ENCODE results near the gene PTRHD1.

Gene PTRHD1

DNA sequence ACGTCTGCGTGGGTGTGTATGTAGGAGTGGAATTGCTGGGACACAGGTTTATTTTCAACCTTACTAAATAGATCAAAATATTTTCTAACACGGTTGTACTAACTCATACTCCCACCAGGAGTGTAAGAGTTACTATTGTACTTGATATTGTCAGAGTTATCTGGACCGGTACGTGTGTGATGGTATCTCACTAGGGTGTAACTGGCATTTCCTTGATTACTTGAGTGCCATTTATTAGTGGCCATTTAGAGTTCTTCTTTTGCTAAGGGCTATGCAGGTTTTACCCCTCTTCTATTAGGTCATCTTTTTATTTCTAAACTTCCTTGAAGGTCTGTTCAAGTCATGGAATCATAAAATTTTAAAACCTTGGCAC, 33.6 kb upstream of the PTRHD1 start:
- Histone ChIP-seq H3K36me3 (ENCODE audit: insufficient read depth, low read length) (peaks cover 22% of the 10 kb centered on the region), H3K4me1 (ENCODE audit: control insufficient read depth, insufficient read depth, low read length) (peaks cover 23% of the 10 kb centered on the region), H3K27me3 (ENCODE audit: control insufficient read depth, insufficient read depth, low read length) (no peaks in the 10 kb centered on the region), H3K4me3 (ENCODE audit: low read length) (no peak overlapping the region), H3K9me3 (replicated peaks; ENCODE audit: low read length) (no peaks in the 10 kb centered on the region), H3K4me2 (ENCODE audit: low read length) (no peak overlapping the region), H3K9ac (ENCODE audit: low read depth, low read length) (no peak overlapping the region)

DNA sequence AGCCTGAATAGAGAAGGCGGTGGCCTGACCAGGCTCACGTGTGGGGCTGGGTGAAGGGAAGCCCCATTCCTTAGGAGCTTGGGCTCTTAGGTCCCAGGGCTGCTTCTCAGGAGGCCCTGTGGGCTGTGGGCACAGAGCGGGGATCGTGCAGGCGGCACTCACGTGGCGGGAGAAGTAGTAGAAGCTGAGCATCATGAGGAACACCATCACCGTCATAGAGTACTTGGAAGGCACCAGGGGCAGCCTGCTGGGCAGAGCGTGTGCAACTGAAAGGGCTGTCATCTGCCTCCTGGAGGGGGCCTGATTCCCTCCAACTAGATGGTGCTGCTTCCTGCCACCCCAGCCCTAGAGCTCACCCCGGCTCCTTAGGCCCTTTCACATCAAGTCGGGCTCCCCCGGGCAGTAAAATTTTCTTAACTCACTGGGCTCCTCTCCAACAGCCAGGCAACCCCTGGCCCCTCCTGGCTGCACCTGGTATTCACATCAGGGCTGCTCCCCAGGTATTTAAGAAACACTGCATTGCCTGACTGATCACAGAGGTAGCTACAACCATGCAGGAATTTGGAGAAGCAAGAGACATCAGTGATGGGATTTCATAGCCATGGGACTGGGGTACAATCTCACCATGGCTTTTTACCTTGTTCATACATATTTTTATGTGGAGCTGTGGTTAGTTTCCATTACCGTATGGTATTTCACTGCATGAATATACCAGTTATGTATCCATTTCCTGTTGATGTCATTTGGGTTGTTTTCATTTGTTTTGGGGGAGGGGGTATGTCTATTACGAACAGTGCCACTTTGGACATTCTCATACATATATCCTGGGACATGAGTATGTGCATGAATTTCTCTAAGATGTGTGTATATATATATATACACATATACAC, 32.9 kb upstream of the PTRHD1 start:
- Histone ChIP-seq H3K4me1 (ENCODE audit: control insufficient read depth, insufficient read depth, low read length) (peaks cover 23% of the 10 kb centered on the region), H3K36me3 (ENCODE audit: insufficient read depth, low read length) (peaks cover 28% of the 10 kb centered on the region), H3K9me3 (replicated peaks; ENCODE audit: low read length) (no peaks in the 10 kb centered on the region), H3K9ac (ENCODE audit: low read depth, low read length) (no peak overlapping the region), H3K4me2 (ENCODE audit: low read length) (peak overlapping the region; percentile 10), H3K4me3 (ENCODE audit: low read length) (no peak overlapping the region), H3K27me3 (ENCODE audit: control insufficient read depth, insufficient read depth, low read length) (no peaks in the 10 kb centered on the region)

DNA sequence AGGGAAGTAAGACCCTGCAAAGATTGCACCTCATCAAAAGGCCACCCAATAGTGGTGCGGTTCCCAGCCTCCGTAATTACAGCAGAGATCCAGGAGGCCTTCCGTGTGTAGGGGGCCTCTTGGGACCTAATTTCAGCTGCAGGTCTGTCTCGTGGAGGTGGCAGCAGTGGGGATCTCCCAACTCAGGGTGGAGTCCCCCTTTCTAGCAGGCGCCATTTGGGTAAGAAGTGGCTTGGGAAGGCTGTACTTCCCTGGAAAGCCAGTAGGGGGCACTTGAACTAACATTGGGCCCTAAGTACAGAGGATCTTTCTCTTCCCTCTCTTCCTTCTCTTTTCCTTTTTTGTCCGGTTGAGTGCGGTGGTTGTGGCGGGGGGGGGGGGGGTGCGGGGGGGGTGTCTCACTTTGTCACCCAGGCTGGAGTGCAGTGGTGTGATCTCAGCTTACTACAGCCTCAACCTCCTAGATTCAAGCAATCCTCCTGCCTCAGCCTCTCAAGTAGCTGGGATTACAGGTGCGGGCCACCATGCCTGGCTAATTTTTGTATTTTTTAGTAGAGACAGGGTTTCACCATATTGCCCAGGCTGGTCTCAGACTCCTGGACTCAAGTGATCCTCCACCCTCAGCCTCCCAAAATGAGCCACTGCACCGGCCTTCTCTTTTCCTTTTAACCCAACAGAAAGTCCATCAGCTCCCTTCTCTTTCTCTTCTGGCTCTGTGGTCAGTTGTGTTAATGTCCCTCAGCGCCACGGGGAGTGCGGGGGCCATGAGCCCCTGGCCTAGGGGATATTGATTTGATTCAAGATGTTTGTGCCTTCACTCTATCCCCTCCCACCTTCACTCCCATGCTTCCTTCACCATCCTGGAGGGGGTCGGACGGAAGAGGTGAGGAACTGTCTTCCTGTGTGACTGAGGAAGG, 32.0 kb upstream of the PTRHD1 start:
- no peak overlapping the region for H3K9ac ChIP-seq (ENCODE audit: low read depth, low read length)
- no peak overlapping the region for H3K4me3 ChIP-seq (ENCODE audit: low read length)
- no peaks in the 10 kb centered on the region for H3K27me3 ChIP-seq (ENCODE audit: control insufficient read depth, insufficient read depth, low read length)
- peaks cover 23% of the 10 kb centered on the region for H3K4me1 ChIP-seq (ENCODE audit: control insufficient read depth, insufficient read depth, low read length)
- H3K4me2 ChIP-seq (ENCODE audit: low read length) = no peak overlapping the region
- peaks cover 36% of the 10 kb centered on the region for H3K36me3 ChIP-seq (ENCODE audit: insufficient read depth, low read length)
- no peaks in the 10 kb centered on the region for H3K9me3 ChIP-seq (replicated peaks; ENCODE audit: low read length)

- Histone ChIP-seq H3K4me3 (ENCODE audit: low read length) (no peak overlapping the region), H3K27me3 (ENCODE audit: control insufficient read depth, insufficient read depth, low read length) (no peaks in the 10 kb centered on the region), H3K4me2 (ENCODE audit: low read length) (no peak overlapping the region), H3K9me3 (replicated peaks; ENCODE audit: low read length) (no peaks in the 10 kb centered on the region), H3K36me3 (ENCODE audit: insufficient read depth, low read length) (peaks cover 45% of the 10 kb centered on the region), H3K9ac (ENCODE audit: low read depth, low read length) (no peak overlapping the region), H3K4me1 (ENCODE audit: control insufficient read depth, insufficient read depth, low read length) (peaks cover 23% of the 10 kb centered on the region)
Observed at GRCh38 chr2:24824071-24824588, 30.9 kb upstream of the PTRHD1 start.

DNA sequence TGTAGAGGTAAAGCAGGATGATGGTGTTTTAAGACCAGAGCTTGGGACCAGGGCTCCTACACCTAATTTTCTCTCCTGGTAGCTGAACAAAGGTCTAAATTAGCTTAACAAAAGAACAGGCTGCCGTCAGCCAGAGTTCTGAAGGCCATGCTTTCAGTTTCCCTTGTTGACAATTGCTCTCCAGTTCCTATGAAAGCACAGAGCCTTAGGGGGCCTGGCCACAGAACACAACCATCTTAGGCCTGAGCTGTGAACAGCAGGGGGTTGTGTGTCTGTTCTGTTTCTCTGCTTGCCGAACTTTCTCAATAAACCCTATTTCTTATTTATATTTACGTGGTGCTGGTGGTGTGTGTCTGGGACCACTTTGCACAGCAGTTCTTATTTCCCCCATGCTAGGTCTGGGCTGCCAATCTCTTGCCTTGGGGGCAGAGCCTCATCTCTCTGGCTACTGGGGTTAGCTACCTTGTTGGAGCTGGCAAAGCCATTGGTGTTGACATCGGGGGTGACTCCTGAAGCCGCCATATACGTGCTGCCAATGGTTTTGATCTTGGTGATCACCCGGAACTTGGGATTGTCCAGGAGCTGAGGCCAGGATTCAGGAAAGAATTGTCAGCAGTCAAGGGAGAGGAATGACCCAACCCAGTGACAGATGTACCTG, 29.0 kb upstream of the PTRHD1 start:
- no peaks in the 10 kb centered on the region for H3K9me3 ChIP-seq (replicated peaks; ENCODE audit: low read length)
- peaks cover 23% of the 10 kb centered on the region for H3K4me1 ChIP-seq (ENCODE audit: control insufficient read depth, insufficient read depth, low read length)
- H3K27me3 ChIP-seq (ENCODE audit: control insufficient read depth, insufficient read depth, low read length) = no peaks in the 10 kb centered on the region
- H3K4me2 ChIP-seq (ENCODE audit: low read length) = no peak overlapping the region
- H3K9ac ChIP-seq (ENCODE audit: low read depth, low read length) = no peak overlapping the region
- H3K4me3 ChIP-seq (ENCODE audit: low read length) = no peak overlapping the region
- H3K36me3 ChIP-seq (ENCODE audit: insufficient read depth, low read length) = peaks cover 61% of the 10 kb centered on the region

- Histone ChIP-seq H3K36me3 (ENCODE audit: insufficient read depth, low read length) (peaks cover 63% of the 10 kb centered on the region), H3K27me3 (ENCODE audit: control insufficient read depth, insufficient read depth, low read length) (no peaks in the 10 kb centered on the region), H3K4me3 (ENCODE audit: low read length) (no peak overlapping the region), H3K9me3 (replicated peaks; ENCODE audit: low read length) (no peaks in the 10 kb centered on the region), H3K4me2 (ENCODE audit: low read length) (no peak overlapping the region), H3K4me1 (ENCODE audit: control insufficient read depth, insufficient read depth, low read length) (peaks cover 23% of the 10 kb centered on the region), H3K9ac (ENCODE audit: low read depth, low read length) (no peak overlapping the region)
Observed at GRCh38 chr2:24821433-24821891, 28.3 kb upstream of the PTRHD1 start.

GRCh38 chr2:24820598-24821432, 27.6 kb upstream of the PTRHD1 start:
- peaks cover 19% of the 10 kb centered on the region for H3K4me1 ChIP-seq (ENCODE audit: control insufficient read depth, insufficient read depth, low read length)
- H3K36me3 ChIP-seq (ENCODE audit: insufficient read depth, low read length) = peaks cover 70% of the 10 kb centered on the region
- H3K9ac ChIP-seq (ENCODE audit: low read depth, low read length) = no peak overlapping the region
- H3K27me3 ChIP-seq (ENCODE audit: control insufficient read depth, insufficient read depth, low read length) = no peaks in the 10 kb centered on the region
- H3K9me3 ChIP-seq (replicated peaks; ENCODE audit: low read length) = no peaks in the 10 kb centered on the region
- H3K4me2 ChIP-seq (ENCODE audit: low read length) = no peak overlapping the region
- no peak overlapping the region for H3K4me3 ChIP-seq (ENCODE audit: low read length)

DNA sequence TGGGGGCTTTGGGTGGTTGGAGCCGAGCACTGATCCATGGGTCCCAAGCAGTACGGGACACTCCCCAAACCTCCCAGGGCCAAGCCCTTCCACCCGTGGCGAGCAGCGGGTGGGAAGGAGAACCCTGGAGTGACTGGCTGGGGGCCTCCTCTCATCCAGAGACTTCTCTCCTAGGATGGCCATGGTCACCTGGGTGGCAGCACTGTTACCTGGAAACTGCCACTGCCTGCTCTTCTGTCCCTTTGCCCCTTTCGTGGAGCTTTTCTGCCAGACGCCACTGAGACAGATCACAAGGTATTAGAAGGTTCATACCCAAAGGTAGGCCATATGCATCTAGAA, 27.0 kb upstream of the PTRHD1 start:
- Histone ChIP-seq H3K27me3 (ENCODE audit: control insufficient read depth, insufficient read depth, low read length) (no peaks in the 10 kb centered on the region), H3K9me3 (replicated peaks; ENCODE audit: low read length) (no peaks in the 10 kb centered on the region), H3K9ac (ENCODE audit: low read depth, low read length) (no peak overlapping the region), H3K4me2 (ENCODE audit: low read length) (no peak overlapping the region), H3K4me3 (ENCODE audit: low read length) (no peak overlapping the region), H3K4me1 (ENCODE audit: control insufficient read depth, insufficient read depth, low read length) (peaks cover 18% of the 10 kb centered on the region), H3K36me3 (ENCODE audit: insufficient read depth, low read length) (peaks cover 77% of the 10 kb centered on the region)

DNA sequence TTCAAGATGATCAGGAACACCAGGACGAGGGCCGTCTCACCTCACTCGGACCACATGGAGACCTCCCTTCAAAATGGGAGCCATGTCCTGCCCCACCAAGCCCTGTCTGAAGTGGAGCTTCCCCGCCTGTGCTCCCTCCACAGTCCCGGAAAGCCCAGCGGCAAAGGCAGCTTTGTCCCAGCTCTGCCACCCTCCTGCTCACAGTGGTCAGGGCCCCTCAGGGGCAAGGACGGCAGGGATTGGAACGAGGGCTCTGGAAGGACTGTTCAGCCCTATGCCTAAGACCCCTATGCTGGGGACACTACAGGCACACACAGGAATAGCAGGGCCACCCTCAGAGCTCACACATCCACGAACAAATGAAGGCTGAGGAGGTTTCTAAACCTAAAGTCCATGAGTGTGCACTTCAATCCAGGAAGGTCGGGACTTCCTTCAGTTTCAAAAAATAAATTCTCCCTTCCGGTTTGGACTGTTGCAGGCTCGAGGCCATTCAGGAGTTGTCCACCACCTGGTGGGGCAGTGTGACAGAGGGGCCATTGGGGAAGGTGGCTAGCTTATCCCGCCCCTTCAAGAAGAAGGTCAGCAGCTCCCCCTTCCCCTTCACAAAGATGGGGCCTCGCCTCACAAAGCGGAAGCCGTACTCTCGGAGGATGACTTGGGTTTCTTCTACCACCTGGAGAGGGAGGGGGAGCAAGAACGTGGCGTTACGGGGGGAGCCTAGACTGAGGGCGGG, 26.4 kb upstream of the PTRHD1 start:
- Histone ChIP-seq H3K4me2 (ENCODE audit: low read length) (no peak overlapping the region), H3K4me1 (ENCODE audit: control insufficient read depth, insufficient read depth, low read length) (peaks cover 18% of the 10 kb centered on the region), H3K36me3 (ENCODE audit: insufficient read depth, low read length) (peaks cover 76% of the 10 kb centered on the region), H3K9me3 (replicated peaks; ENCODE audit: low read length) (no peaks in the 10 kb centered on the region), H3K9ac (ENCODE audit: low read depth, low read length) (no peak overlapping the region), H3K4me3 (ENCODE audit: low read length) (no peak overlapping the region), H3K27me3 (ENCODE audit: control insufficient read depth, insufficient read depth, low read length) (no peaks in the 10 kb centered on the region)

DNA sequence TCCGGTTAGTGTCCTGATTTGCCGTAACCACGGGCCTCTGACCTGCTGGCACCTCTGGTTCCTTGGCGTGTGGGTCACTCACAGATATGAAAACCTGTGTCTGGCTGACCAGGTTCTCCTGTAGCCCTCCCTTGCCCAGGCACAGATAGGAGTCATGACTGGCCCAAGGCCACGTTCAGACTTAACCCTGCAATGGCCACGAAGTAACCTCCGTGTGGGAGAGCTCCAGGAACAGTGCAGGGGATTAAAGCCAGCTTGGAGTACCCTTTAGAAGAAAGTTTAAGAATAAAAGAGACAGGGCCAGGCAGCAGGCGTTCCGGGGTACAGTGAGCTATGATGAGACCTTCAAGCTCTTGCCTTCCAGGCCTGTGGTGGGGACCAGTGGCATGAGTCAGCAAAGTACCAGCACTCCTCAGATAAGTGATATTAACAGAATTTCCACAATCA, 25.6 kb upstream of the PTRHD1 start:
- H3K4me3 ChIP-seq (ENCODE audit: low read length) = no peak overlapping the region
- H3K4me2 ChIP-seq (ENCODE audit: low read length) = no peak overlapping the region
- no peaks in the 10 kb centered on the region for H3K9me3 ChIP-seq (replicated peaks; ENCODE audit: low read length)
- H3K4me1 ChIP-seq (ENCODE audit: control insufficient read depth, insufficient read depth, low read length) = peaks cover 18% of the 10 kb centered on the region
- H3K9ac ChIP-seq (ENCODE audit: low read depth, low read length) = no peak overlapping the region
- no peaks in the 10 kb centered on the region for H3K27me3 ChIP-seq (ENCODE audit: control insufficient read depth, insufficient read depth, low read length)
- H3K36me3 ChIP-seq (ENCODE audit: insufficient read depth, low read length) = peaks cover 74% of the 10 kb centered on the region
